GM12875 (cell line): ENCODE data around the gene IGFL2.
"Not testable (repeated sequence)": the region's sequence is repeated elsewhere in the genome, so short reads cannot be mapped to it uniquely, and the experiment has no call there.

ENCODE experiments used
- H3K4me3 ChIP-seq: one replicate; pipeline ENCODE4 v1.5.1; 2011; ENCODE audit warnings: low read depth, low read length, control low read depth
- TF ChIP-seq, protein P1 (sequence below): IDR thresholded peaks from 2 replicates; pipeline ENCODE4 v1.5.1; 2011; ENCODE audit warnings: low read depth, mild to moderate bottlenecking, control low read depth, inconsistent platforms, low read length, moderate library complexity, borderline replicate concordance; ENCODE audit not compliant: insufficient read depth

The IGFL2 gene

DNA sequence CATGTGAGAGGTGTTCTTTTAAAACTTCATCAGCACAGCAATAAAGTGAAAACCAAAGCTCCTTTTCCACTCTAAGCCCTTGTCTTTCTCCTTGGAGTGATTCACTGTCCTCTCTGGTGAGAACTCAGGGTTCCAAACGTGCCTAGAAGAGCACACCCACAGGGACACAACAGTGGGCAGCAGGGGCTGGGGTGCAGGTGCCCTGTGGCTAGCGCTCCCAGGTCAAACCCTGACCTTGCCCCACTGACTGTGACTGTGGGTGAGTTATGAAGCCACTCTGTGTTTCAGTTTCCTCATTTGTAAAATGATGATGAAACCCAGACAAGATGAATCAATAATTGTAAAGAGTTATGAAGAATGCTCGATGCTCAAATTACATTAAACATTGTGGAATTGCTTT is 43.9 kb downstream of the IGFL2 start:
- TF ChIP-seq, protein P1, sequence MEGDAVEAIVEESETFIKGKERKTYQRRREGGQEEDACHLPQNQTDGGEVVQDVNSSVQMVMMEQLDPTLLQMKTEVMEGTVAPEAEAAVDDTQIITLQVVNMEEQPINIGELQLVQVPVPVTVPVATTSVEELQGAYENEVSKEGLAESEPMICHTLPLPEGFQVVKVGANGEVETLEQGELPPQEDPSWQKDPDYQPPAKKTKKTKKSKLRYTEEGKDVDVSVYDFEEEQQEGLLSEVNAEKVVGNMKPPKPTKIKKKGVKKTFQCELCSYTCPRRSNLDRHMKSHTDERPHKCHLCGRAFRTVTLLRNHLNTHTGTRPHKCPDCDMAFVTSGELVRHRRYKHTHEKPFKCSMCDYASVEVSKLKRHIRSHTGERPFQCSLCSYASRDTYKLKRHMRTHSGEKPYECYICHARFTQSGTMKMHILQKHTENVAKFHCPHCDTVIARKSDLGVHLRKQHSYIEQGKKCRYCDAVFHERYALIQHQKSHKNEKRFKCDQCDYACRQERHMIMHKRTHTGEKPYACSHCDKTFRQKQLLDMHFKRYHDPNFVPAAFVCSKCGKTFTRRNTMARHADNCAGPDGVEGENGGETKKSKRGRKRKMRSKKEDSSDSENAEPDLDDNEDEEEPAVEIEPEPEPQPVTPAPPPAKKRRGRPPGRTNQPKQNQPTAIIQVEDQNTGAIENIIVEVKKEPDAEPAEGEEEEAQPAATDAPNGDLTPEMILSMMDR, result no peak
- H3K4me3 ChIP-seq, result no peak overlapping the region

GRCh38 chr19:46192626-46192991 is 44.6 kb downstream of the IGFL2 start:
- not testable (repeated sequence) for H3K4me3 ChIP-seq

GRCh38 chr19:46192992-46193650 is 45.1 kb downstream of the IGFL2 start:
- TF ChIP-seq, protein P1, result no peak
- H3K4me3 ChIP-seq, result no peak overlapping the region

DNA sequence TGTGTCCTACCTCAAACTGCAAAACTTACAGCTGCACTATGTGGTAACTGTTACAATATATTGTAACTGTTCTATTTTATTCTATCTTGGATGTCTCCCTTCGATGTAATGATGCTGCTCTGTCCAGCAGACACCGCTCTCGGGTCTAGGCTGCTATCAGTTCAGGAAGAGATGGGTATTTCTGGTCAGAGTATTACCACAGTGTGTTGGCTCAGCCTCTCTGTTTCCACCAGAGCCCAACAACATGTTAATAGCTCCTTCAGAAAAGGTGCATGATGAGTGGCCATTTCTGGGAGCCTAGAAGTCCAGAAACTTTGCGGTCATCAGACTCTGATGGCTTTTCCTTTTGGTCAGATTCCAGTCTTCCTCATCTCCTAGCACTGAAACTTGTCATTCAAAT is 45.6 kb downstream of the IGFL2 start:
- H3K4me3 ChIP-seq, result no peak overlapping the region
- TF ChIP-seq, protein P1, result no peak

DNA sequence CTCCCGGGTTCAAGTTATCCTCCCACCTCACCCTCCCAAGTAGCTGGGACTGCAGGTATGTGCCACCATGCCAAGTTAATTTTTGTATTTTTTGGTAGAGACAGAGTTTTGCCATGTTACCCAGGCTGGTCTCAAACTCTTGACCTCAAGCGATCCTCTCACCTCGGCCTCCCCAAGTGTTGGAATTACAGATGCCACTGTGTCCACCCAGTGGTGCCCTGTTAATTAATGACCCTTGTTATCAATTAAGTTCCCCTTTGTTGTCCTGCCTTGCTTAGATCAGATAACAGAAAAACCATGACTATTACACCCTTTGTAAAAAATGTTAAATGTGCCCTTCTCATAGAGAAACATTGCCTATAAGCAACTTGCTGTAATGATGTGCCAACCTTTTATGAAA is 47.1 kb downstream of the IGFL2 start:
- TF ChIP-seq, protein P1, result no peak

DNA sequence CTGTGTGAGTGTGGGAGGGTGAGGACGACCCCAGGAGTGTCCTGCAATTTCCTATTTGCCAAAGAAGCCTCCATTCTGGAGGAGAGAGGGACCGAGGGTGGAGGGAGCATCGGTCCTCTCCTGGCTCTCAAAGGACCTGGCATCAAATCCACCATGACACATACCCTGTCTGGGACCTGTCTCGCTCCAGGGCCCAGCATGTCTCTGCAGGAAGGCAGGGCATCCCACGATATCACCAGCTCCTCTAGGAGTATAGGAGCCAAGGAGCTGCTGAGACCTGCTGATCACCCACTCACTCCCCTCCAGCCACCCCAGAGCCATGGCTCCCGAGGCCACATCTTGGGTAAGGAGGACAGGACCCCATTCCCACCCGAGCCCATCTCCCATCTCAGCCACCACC is 47.9 kb downstream of the IGFL2 start:
- not testable (repeated sequence) for H3K4me3 ChIP-seq

More for the DNA sequence above, 47.1 kb downstream of the IGFL2 start:
- H3K4me3 ChIP-seq, result no peak overlapping the region

- no peak overlapping the region for H3K4me3 ChIP-seq
- TF ChIP-seq, protein P1, result no peak
These were observed 48.5 kb downstream of the IGFL2 start for GRCh38 chr19:46196410-46197124.

DNA sequence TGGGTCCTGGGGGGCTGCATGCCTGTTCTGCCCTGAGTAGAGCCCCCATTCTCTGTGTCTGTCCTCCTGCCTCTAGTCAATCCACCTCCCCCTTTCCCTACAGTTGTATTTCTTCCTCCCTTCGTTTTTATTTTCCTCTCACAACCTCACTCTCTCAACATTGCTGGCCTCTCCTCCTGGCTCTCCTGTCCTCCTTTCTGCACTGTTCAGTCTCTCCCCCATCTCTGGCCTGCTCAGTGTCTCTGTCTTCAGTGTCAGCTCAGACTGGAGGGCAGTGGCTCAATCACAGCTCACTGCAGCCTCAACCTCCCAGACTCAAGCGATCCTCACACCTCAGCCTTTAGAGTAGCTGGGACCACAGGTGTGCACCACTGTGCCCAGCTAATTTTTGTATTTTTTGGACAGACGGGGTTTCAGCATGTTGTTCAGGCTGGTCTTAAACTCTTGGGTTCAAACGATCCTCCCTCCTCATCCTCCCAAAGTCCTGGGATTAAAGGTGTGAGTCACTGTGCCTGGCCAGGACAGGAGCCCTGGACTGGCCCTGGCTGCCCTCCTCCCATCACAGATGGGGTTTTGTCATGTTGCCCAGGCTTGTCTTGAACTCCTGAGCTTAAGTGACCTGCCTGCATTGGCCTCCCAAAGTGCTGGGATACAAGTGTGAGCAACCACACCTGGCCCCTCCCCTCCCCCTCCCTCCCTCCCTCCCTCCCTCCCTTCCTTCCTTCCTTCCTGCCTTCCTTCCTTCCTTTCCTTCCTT is 49.5 kb downstream of the IGFL2 start:
- H3K4me3 ChIP-seq, result no peak overlapping the region
- TF ChIP-seq, protein P1, result no peak
